ENCODE results near the gene AGBL1.
"Not testable (repeated sequence)": the region's sequence is repeated elsewhere in the genome, so short reads cannot be mapped to it uniquely, and the experiment has no call there.

AGBL1 gene

DNA sequence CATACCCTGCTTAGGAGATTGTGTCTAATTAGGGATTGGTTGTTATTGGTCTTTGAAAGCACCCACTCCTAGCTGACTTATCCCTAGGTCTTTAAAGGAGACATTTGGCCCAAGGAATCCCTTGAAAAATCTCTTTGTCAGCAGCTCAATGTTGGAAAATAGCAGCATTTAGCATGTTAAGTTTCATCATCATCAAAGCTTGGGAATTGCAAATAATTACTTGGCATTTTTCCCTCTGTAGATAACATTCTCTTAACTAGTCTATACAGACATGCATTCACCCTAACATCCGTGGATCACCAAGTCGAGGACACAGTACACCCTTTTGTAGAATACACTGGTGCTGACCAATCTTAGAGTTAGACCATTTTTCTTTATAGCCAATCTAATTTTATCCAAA, 332.2 kb downstream of the AGBL1 start:
- DNase-seq: no peak

DNA sequence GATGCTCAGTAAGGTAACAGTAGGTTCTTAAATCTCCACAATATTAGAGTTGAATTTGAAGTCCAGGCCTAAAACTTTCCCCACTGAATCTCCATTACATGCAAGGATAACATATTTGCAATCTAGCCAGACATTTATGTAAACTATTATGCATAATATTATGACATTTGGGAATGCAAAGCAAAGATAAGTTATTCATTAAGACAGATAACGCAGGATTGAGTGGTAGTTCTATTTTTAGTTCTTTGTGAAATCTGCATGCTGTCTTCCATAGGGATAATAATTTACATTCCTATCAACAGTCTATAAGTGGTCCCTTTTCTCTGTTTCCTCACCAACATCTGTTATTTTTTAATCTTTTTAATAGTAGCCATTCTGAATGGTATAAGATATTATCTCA, 333.5 kb downstream of the AGBL1 start:
- DNase-seq: no peak

DNA sequence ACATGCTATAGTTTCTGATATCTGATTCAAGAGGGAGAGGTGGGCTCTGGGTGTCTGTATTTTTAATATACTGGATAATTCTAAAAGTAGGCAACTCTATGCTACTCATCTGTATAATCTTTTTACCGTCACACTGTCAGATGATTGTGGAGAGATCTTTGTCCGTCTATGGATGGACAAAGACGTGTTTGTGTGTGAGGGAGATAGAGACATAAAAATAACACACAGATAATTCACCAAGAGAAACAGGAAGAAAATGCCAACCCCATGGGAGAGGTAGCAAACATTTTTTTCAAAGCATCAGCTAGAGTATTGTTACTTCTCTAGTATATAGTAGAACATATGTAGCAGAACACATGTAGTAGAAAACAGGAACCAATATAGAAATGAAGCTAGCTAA, 346.1 kb downstream of the AGBL1 start:
- no peak for DNase-seq

DNA sequence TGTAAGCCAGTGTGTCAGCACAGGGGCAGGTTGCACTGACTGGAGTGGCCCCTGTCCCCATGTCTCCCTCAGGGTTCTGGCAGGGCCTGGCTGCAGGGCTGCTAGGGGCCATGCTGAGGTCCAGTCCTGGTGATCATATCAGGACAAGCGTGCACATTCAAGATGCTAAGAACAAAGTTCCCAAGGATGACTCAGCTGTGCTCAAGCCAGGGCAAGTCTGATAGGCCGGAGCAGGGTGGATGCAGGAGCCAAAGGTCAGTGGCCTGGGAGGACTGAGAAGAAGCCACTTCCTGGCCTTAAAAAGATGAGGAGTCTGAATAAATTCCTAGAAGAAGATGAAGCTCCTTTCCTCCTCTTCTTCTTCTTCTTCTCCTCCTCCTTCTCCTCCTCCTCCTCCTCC, 353.2 kb downstream of the AGBL1 start:
- peak; percentile 82 for DNase-seq

DNA sequence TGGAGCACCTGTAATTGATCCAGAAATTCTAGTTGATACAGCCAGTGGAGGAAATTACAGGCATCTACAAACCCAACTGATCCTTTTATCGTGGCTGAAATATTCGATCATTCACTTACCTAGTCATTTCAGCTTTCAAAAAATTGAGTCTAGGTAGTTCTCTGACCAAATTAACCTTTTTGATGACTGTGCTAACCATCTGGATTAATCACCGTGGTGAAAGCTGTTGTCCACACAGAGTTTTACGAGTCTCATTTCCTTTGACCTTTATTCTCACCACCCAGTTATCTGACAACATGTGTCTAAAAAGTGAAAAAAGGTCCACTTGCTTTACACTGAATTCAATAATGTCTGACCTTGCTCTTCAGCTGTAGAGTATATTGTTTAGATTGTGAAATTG, 354.3 kb downstream of the AGBL1 start:
- DNase-seq: no peak

DNA sequence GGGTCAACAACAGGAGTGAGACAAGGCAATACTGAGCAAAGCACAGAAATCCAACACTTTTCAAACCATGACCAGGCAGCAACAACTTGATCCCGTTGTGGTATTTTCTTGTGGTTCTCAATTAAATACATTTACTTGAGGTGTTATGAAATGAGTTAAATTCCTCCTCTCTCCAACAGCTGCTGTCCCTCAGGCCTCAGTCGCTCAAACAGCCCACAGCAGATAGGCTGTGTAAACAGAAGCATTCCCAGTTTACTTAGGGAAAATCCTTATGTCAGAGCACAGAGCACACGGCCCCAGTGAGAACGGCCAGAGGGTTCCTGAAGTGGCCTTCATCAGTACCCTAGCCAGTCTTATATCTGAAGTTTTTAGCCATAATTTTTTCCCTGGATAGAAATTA, 359.9 kb downstream of the AGBL1 start:
- DNase-seq: no peak

DNA sequence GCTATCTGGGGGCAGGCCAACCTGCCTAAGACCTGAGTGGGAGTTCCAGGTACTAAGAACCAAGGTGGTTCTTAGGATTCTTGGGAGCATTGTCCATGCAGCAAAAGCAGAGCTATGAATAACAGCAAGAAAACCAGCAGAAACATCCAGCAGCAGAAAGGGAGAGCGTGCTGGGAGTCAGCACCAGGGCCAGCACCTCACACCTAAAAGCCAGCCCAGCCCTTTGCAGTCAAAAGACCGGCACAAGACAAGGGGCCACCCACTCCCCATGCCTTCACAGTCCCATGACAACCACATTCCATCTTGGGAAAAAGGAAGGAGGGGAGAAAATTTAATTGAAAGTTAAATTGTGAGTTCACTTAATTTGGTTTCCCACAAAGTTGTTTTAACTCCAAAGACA, 364.9 kb downstream of the AGBL1 start:
- peak; percentile 63 for DNase-seq

DNA sequence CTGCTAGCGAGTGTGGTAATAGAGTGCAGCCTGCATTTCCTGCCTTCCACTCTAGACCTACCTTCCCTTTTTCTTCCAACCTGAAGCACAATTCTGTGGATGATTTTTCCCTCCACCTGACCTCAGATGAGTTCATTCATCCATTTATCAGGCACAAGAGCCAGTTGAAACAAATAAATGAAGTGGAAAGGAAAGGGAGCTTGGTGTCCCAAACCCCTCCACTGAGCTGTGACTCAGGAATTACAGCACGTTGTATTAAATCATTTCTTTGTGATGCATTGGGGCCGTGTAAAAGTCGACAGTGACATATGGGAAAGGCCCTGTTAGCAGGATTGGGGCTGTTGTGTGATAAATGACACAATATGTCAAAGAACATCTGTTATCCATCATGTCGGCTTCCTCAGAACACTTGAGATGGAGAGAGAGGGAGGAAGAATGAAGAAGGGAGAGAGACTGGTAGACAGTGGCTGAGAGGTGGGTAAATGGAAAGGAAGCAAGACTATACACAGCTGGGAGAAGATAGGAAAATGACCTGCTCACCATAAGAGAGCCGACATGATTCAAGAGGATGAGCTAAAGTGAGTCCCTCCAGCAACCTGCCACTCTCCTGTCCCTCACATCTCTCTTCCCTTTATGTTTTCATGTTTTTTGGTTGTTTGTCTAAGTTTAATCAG, 366.0 kb downstream of the AGBL1 start:
- DNase-seq: no peak

DNA sequence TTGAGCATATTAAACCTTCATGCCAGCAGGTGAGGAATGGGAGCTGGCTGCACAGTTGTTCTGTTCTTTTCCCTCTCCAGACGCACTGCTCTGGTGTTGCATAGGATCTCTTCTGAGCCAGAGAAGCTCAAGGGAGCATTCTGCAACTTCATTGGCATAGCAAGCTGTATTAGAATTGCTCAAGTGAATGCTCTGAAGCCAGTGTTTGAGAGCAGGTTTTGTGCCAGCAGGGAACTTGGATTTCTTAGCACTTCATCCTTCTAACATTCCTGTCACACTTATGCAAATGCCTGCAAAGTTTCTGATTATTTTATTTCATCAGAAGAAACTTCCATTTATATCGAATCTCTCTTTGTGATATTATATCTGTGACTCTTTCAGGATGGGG, 366.6 kb downstream of the AGBL1 start:
- no peak for DNase-seq

DNA sequence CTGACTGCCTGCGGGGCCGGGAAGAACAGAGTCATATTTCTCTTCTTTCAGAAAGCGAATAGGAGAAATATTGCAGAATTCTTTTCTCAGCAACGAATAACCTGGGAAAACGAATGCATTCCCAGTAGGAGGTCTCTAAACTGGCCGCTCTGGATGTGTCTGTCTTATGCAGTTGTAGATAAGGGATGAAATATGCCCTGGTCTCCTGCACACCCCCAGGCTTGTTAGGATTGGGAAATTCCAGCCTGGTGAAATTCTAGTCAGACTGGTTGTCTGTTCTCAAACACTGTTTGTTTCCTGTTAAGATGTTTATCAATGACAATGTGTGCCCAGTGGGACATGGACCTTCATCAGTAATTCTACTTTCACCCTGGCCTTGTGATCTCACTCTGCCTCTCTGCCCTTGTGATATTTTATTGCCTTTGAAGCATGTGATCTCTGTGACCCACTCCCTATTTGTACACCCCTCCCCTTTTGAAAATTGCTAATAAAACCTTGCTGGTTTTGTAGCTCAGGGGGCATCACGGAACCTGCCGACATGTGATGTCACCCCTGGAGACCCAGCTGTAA, 385.9 kb downstream of the AGBL1 start:
- DNase-seq: not testable (repeated sequence)

DNA sequence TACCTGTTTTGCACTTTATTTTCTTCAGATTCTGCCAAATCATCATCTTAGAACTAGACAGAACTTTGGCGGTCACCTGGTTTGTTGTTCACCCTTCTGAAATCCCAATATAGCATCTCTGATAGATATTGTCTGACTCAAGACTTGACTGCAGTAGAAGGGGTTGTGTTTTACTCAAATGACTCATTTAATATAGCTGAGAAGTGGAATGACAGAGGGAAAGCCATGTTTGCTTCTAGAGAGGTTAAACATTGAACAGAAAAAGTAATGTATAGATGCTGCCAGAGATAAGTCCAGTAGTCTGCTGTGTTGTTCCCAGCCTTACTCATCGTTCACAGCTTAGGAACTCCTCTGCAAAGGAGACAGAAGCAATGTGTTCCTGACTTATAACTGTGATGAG, 402.0 kb downstream of the AGBL1 start:
- no peak for DNase-seq

DNA sequence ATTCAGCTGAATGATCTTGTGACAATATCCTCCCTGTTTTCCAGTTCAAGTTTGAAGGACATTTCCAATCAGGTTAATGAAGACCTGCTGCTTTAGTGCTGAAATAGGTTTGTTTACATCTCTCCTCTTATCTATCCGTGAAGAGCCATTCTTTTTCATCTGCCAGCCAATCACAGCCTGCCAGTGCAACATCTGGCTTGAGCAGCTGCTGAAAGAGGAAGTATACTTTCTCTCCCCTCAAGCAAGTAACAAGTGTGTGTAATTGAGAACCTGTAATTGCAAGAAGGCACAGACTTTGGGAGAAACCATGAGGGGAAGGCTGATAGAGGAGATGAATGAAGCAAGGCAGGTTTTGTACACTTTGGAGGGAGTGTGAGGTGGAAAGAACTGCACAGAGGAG, 404.3 kb downstream of the AGBL1 start:
- no peak for DNase-seq

DNA sequence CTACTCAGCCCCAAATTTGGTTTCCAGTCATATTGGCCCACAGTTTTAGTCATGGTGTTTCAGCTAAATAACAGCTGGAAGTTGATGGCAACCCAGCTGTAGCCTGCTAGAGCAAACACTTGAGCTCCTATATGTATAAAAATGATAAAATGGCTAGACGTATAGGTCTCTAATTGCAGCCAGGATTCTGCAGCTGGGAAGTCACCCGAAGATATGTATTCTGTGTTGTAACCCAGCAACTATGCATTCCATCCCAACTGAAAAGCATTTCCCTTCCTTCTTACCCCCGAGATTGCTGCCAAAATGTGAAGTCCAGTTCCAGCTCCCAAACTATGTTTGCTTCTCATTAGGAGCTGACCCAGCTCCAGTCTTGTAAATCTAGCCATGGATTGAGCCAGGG, 408.4 kb downstream of the AGBL1 start:
- no peak for DNase-seq

DNA sequence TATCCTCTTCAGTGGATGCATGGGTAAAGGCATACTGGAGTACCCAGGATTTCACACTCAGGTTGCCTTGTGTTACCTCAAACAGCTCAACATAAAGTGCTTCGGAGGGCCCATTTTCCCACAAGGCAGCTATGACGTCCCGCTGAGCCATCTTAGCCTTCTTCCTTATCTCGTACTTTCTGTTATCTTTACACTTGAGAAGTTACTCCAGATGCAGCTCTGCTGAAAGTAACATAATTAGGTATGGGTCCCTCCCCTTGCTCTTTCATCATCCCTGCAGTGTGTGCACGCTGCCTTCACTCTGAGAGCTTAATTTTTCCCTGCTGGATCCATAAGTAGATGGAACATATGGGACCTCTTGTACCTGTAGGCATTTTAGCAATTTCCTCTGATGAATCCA, 410.3 kb downstream of the AGBL1 start:
- DNase-seq: no peak

DNA sequence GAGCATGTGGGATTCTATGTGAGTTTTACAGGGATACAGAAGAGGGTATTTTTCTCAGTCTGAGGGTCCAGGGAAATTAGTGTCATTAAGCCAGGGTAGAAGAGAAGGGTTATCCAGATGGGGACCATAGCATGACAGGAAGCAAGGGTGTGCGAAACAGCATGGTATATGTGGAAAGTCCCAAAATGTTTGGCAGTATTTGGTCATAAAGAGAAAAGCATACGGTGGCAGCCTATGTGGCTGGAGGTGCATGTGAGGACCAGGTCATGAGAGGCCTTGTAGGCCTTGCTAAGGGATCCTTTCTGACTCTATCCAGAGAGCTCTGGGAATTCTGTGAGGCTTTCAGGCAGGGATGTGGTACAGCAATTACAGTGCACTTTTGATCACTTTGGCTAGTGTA, 411.4 kb downstream of the AGBL1 start:
- no peak for DNase-seq

DNA sequence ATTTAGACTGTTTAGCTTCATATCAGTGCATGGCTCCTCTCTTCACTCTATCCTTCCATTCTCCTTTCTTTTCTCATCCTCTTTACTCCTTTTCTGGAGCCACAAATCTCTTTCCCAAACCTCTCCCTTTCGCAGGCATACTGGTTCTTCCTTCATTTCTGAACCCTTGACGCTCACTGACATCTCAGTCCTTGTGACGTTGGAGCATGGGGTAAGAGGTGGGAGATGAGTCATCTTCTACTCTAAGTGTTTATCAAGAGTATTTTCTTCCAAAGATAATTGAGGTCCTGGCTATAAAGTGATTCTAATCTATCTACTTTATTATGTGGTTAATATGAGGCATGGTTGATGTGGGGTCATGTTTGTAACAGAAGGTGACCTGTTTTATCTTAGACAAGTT, 414.2 kb downstream of the AGBL1 start:
- no peak for DNase-seq

DNA sequence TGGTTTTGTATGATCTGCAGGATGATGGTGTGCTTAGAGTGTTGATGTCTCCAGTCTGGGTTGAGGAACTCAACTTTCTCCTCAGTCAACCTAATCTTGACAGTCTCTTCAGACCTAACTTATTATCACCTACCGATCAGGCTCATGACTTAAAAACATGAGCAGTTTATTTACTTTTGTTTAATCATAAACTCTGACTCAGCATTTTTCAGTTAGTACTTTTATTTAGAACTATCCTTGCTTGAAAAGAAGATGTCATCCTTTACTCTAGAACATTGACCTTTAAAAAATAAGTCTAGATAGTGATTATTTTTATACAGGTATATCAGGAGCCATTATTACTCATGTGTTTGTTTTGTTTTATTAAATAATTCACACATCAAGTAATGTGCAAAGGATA, 414.8 kb downstream of the AGBL1 start:
- DNase-seq: no peak

DNA sequence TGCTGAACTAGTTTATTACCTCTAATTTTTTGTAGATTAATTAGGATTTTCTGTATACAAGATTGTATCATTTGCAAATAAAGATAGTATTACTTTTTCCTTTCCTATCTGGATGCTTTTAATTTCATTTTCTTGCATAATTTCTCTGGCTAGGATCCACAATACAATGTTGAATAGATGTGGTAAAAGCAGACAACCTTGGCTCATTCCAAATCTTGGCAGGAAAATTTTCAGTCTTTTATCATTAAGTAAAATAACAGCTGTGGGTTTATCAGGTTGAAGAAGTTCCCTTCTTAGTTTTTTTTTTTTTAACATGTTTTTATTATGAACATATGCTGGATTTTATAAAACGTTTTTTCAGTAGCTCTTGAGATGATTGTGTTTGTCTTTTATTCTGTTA, 422.6 kb downstream of the AGBL1 start:
- no peak for DNase-seq

DNA sequence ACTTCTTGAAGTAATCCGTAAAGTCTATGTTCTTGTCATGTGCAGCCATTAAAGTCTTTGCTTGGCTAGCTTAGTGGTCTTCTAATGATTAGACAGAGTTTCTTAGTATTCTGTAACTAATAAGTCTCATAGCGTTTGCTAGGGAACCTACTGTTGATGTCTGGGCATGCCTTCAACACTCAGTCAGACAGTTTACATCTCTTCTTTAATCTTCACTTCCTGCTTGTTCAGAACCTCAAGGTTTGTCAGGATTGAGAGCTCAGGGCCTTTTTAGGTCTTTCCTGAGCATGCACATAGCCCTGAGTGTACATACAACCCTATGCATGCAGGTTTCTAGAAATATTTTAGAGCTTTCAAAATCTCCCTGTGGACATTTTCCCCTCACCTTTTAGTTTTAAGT, 426.3 kb downstream of the AGBL1 start:
- no peak for DNase-seq

DNA sequence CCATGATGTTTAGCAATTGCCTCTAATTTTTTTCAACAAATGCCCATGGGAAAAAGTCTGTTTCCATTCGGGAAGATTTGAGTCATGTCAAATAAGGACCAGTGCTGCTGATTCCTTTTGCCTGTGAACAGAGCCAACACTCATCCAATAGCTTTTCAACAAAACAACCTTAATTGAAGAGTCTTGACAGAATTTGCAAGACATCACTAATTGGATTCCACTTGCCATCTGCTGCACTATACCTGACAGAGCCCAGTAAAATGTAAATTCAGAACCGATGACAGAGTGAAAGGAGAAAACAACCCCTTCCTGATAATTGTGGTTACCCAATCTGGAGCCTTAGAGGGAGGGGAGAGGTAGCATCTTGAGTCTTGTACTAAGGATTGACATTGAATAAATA, 426.7 kb downstream of the AGBL1 start:
- DNase-seq: no peak

DNA sequence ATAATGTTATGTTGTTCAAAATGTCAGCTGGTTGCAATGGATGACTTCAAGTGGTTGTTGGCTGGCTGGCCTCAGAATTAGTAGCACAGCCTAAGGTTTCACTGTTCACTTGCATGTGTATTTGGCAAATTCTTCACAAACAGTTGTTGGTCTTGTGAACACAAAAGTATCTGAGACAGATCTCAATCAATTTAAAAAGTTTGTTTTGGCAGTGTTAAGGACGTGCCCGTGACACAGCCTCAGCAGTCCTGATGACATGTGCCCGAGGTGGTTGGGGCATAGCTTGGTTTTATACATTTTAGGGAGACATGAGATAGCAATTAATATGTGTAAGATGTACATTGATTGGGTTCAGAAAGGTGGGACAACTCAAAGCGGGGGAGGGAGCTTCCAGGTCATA, 436.0 kb downstream of the AGBL1 start:
- DNase-seq: no peak

DNA sequence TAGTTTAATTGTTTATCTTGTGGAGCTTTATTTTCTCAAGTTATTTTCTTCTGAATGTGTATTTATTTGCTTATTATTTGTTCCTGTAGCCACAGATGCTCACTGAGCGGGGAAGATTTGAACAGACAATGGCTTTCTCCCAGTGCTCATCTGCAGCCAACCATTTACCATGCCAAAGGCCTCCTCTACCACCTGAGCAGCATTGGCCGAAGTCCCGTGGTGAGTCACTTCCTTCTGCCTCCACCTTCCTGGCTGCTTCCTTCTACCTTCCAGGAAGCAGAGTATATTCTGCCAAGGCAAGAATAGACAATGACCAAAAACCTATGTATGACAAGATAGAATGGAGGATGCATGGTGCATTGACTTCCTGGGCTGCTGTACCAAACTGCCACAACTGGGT, 443.1 kb downstream of the AGBL1 start:
- no peak for DNase-seq

DNA sequence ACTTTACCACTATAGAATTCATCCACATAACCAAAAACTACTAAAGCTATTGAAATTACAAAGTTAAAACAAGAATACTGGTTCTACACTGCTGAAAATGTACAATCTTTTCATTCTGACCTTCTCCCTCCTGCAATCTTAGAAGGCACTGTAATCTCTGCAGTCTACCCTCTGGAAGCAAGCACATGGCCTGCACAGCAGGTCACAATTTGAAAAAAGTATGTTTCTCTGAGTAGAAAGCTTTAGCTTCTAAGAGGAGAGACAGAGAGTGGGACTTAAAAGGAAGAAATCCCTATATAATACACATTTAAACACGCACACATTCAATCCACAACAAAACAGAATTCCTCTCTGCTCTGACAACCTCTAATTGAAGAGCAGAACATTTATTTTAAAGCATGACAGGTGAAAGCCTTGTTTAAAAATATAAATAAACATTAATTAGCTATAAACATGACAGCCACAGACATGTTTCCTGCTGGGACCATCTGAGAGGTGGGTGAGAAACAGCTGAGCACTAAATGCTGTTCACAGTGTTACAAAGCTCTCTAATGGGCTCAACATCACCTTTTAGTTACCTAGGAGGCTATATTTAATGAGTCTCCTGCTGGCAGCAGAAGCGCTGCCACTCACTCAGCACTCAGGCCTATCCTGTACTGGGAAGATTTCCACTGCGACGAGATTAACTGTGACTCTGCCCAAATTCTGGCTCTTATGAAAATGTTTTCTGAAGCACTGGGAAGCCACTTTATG, 447.4 kb downstream of the AGBL1 start:
- DNase-seq: no peak

DNA sequence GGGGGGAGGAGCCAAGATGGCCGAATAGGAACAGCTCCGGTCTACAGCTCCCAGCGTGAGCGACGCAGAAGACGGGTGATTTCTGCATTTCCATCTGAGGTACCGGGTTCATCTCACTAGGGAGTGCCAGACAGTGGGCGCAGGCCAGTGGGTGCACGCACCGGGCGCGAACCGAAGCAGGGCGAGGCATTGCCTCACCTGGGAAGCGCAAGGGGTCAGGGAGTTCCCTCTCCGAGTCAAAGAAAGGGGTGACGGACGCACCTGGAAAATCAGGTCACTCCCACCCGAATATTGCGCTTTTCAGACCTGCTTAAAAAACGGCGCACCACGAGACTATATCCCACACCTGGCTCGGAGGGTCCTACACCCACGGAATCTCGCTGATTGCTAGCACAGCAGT, 448.4 kb downstream of the AGBL1 start:
- not testable (repeated sequence) for DNase-seq

DNA sequence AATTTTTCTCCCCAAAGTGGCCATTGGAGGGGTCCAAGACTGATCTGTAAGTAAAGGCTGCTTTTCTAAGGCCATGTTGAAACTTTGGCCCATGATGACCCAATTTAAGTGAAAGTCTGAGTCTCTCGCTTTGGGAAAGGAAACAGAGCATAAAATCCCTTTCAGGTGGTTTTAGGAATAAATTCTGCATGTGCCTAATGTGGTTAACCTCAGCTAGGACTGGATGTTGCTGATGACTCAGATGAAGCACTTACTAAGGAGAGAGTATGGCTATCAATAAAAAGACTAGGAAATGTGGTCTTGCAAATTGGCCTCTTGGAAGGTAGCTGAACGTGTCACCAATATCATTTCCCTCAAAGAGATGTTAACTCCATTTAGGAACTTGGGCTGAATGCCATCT, 458.5 kb downstream of the AGBL1 start:
- DNase-seq: no peak

Data from islet precursor cell (in vitro differentiated cells).